SJSA1 (cell line): ENCODE results near the gene NDUFAF7. TPM values are rescaled to one million over a fixed set of nuclear protein-coding genes. Genes with fewer than 3 reads are reported as not detected.

Experiments used
- DNase-seq, 2 experiments: peaks; one replicate each; pipeline ENCODE4 v3.0.0-alpha.2; 2015 to 2020; ENCODE audit warnings: low spot score in 2 of 2, low read depth in 1 of 2
- H3K27ac ChIP-seq: fragments of 250-450 bp; sonication (Bioruptor Pico); 2 replicates; pipeline ENCODE4 v1.5.1; 2020; ENCODE audit warnings: mild to moderate bottlenecking, moderate library complexity
- H3K27me3 ChIP-seq: fragments of 250-450 bp; sonication (Bioruptor Pico); replicated peaks from 2 replicates; pipeline ENCODE4 v1.5.1; 2020; ENCODE audit warnings: mild to moderate bottlenecking, moderate library complexity
- H3K36me3 ChIP-seq: fragments of 250-450 bp; sonication (Bioruptor Pico); 2 replicates; pipeline ENCODE4 v1.5.1; 2020; ENCODE audit warnings: mild to moderate bottlenecking
- H3K4me1 ChIP-seq: fragments of 250-450 bp; sonication (Bioruptor Pico); replicated peaks from 2 replicates; pipeline ENCODE4 v1.6.1; 2021; ENCODE audit warnings: mild to moderate bottlenecking
- H3K4me3 ChIP-seq: fragments of 250-450 bp; sonication (Bioruptor Pico); 2 replicates; pipeline ENCODE4 v1.5.1; 2020; ENCODE audit warnings: mild to moderate bottlenecking
- H3K9me3 ChIP-seq: fragments of 250-450 bp; sonication (Bioruptor Pico); replicated peaks from 2 replicates; pipeline ENCODE4 v1.5.1; 2020; ENCODE audit warnings: mild to moderate bottlenecking
- total RNA-seq: library from RNA; depleted of rRNA; stranded (reverse); fragments of >200 nt; shearing (Covaris generic); gene quantifications from 2 replicates; pipeline ENCODE4 v1.2.3, GENCODE V29; 2014

Gene NDUFAF7
- total RNA-seq, 1 experiment from 2014 or later: 16.6 TPM

- no peak overlapping the region for H3K27ac ChIP-seq
- no peaks in the 10 kb centered on the region for H3K9me3 ChIP-seq
- DNase-seq: no peak
- H3K36me3 ChIP-seq: peaks cover 66% of the 10 kb centered on the region
- peaks cover 13% of the 10 kb centered on the region; the same call in 1 of the 2 replicates for H3K4me1 ChIP-seq
- no peak overlapping the region for H3K4me3 ChIP-seq
- H3K27me3 ChIP-seq: no peaks in the 10 kb centered on the region
Measured at GRCh38 chr2:37228788-37229187, 2.7 kb upstream of the NDUFAF7 start.

DNA sequence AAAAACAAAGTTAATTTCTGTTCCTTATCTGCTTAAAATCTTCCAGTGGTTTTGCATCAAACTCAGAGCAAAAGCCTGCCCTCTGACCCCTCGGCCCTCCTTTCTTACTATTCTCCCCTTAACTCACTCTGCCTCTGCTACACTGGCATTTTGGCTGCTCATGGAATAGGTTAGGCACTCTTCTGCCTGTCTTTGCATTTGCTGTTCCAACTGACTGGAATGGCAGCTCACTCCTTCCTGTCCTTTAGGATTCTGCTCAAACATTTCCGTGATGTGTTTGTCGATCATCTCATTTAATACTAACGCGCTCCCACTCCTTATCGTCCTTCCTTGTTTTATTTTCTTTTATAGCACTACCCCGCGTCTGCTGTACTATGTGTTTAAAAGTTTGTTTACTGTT lies 877 bp upstream of the NDUFAF7 start:
- peaks cover 54% of the 10 kb centered on the region for H3K36me3 ChIP-seq
- peaks cover 13% of the 10 kb centered on the region; the same call in 1 of the 2 replicates for H3K4me1 ChIP-seq
- H3K27ac ChIP-seq: peak overlapping the region; percentile 67; the same call in 1 of the 2 replicates
- H3K9me3 ChIP-seq: no peaks in the 10 kb centered on the region
- H3K27me3 ChIP-seq: no peaks in the 10 kb centered on the region
- DNase-seq: peak in 1 of 2 experiments; percentile 9
- peak overlapping the region; percentile 83 for H3K4me3 ChIP-seq

DNA sequence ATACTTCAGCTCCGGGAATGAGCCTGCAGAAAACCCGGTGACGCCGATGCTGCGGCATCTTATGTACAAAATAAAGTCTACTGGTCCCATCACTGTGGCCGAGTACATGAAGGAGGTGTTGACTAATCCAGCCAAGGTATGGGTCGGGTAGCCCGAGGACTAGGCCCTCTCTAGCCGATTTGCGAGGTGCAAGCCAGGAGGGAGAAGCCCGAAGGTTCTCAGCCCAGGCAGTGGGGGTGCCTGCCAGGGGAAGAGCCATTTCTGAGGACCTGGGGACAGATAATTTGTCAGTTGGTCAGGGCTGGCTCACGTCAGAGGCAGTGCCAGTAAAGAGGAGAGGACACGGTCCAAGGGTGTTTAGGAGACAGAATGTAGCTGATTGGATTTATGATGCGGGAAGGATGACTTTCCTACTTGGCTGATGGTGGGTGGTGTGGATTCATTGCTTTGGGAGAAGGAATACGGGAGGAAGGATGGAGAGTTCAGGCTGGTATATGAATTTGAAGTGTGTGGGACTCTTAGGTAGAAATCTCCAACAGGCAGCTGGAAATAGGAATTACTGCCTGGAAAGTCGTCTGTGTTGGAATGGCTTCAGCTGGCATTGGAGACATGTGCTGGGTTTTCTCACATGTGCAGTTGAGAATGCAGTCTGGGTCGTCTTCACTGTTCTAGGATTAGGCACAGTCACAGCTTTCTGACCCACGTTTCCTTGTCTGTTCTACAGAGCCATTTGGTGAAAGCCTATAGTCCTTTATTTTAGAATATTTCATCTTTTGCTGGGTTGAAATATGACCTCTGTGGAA lies 874 bp downstream of the NDUFAF7 start:
- H3K9me3 ChIP-seq: no peaks in the 10 kb centered on the region
- H3K4me3 ChIP-seq: peak overlapping the region; percentile 83
- DNase-seq: peak in 1 of 2 experiments; percentile 28
- H3K4me1 ChIP-seq: peaks cover 13% of the 10 kb centered on the region; the same call in 1 of the 2 replicates
- peak overlapping the region; percentile 67 for H3K27ac ChIP-seq
- H3K27me3 ChIP-seq: no peaks in the 10 kb centered on the region
- H3K36me3 ChIP-seq: peaks cover 47% of the 10 kb centered on the region

DNA sequence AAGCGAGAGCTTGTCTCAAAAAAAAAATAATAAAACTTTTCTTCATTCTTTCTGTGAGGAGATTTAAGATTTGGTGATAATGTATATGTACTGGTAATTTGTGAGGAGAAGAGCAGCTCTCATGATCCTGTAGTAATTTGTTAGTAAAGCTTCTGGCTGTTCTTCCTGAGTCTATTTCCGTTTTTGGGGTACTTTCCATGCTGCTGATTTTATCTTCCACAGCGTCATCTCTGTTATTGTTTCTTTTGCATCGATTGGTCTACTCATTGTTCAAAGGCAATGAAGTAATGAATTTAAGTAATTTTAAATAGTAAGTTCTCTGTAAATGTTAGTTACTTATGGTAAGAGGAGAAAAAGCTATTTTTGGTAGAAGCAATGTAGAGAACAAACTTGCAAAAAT lies 12.0 kb downstream of the NDUFAF7 start:
- H3K27ac ChIP-seq: no peak overlapping the region
- H3K9me3 ChIP-seq: no peaks in the 10 kb centered on the region
- peaks cover 65% of the 10 kb centered on the region for H3K36me3 ChIP-seq
- H3K27me3 ChIP-seq: no peaks in the 10 kb centered on the region
- H3K4me1 ChIP-seq: peaks cover 8% of the 10 kb centered on the region
- no peak for DNase-seq
- no peak overlapping the region for H3K4me3 ChIP-seq

GRCh38 chr2:37244017-37244416 lies 12.6 kb downstream of the NDUFAF7 start:
- H3K9me3 ChIP-seq: no peaks in the 10 kb centered on the region
- H3K4me1 ChIP-seq: peaks cover 8% of the 10 kb centered on the region
- peaks cover 71% of the 10 kb centered on the region for H3K36me3 ChIP-seq
- DNase-seq: no peak
- no peaks in the 10 kb centered on the region for H3K27me3 ChIP-seq
- no peak overlapping the region for H3K4me3 ChIP-seq
- H3K27ac ChIP-seq: no peak overlapping the region

GRCh38 chr2:37244755-37245154 lies 13.3 kb downstream of the NDUFAF7 start:
- Histone ChIP-seq H3K27ac (no peak overlapping the region), H3K9me3 (no peaks in the 10 kb centered on the region), H3K27me3 (no peaks in the 10 kb centered on the region), H3K4me1 (peaks cover 8% of the 10 kb centered on the region), H3K4me3 (no peak overlapping the region), H3K36me3 (peaks cover 72% of the 10 kb centered on the region)
- no peak for DNase-seq

DNA sequence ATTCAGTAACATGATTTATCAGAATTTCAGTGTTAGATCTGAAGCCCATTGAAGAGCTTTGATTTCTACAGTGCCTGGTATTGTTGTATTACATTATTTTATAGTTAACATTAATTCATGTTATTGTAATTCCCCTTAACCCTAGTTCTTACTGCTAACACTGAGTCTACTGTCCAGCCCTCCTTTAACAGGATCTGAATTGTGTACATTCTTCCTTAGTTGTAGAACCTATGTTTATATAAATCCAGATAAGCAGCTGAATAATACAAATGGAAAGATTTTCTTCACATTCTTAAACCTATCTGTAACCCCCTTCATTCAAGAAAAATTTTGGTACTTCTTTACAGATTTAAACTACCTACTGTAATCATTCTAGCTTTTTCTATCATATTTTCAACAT lies 14.7 kb downstream of the NDUFAF7 start:
- no peaks in the 10 kb centered on the region for H3K27me3 ChIP-seq
- no peak for DNase-seq
- H3K4me3 ChIP-seq: no peak overlapping the region
- peaks cover 8% of the 10 kb centered on the region for H3K4me1 ChIP-seq
- peaks cover 84% of the 10 kb centered on the region for H3K36me3 ChIP-seq
- no peaks in the 10 kb centered on the region for H3K9me3 ChIP-seq
- H3K27ac ChIP-seq: no peak overlapping the region

- H3K4me3 ChIP-seq: no peak overlapping the region
- H3K9me3 ChIP-seq: no peaks in the 10 kb centered on the region
- H3K36me3 ChIP-seq: peaks cover 92% of the 10 kb centered on the region
- no peaks in the 10 kb centered on the region; the same call in 1 of the 2 replicates for H3K27me3 ChIP-seq
- H3K27ac ChIP-seq: no peak overlapping the region
- H3K4me1 ChIP-seq: peaks cover 5% of the 10 kb centered on the region
- DNase-seq: no peak
Measured at GRCh38 chr2:37250869-37251740, 19.6 kb downstream of the NDUFAF7 start.

- H3K36me3 ChIP-seq: peaks cover 67% of the 10 kb centered on the region
- no peak overlapping the region for H3K27ac ChIP-seq
- H3K9me3 ChIP-seq: no peaks in the 10 kb centered on the region
- H3K4me1 ChIP-seq: no peaks in the 10 kb centered on the region
- H3K27me3 ChIP-seq: no peaks in the 10 kb centered on the region
- no peak overlapping the region for H3K4me3 ChIP-seq
- no peak for DNase-seq
Measured at GRCh38 chr2:37262522-37262921, 31.1 kb downstream of the NDUFAF7 start.

- Histone ChIP-seq H3K4me1 (no peaks in the 10 kb centered on the region), H3K9me3 (no peaks in the 10 kb centered on the region), H3K4me3 (no peak overlapping the region), H3K27me3 (no peaks in the 10 kb centered on the region), H3K27ac (no peak overlapping the region), H3K36me3 (peaks cover 68% of the 10 kb centered on the region)
- no peak for DNase-seq
Measured at GRCh38 chr2:37263839-37264238, 32.4 kb downstream of the NDUFAF7 start.

- no peaks in the 10 kb centered on the region for H3K9me3 ChIP-seq
- H3K4me3 ChIP-seq: no peak overlapping the region
- no peaks in the 10 kb centered on the region for H3K27me3 ChIP-seq
- H3K36me3 ChIP-seq: peaks cover 76% of the 10 kb centered on the region
- no peak for DNase-seq
- no peaks in the 10 kb centered on the region for H3K4me1 ChIP-seq
- H3K27ac ChIP-seq: no peak overlapping the region
Measured at GRCh38 chr2:37267685-37268084, 36.2 kb downstream of the NDUFAF7 start.

- Histone ChIP-seq H3K4me3 (no peak overlapping the region), H3K27ac (no peak overlapping the region), H3K9me3 (no peaks in the 10 kb centered on the region), H3K4me1 (no peaks in the 10 kb centered on the region), H3K36me3 (peaks cover 81% of the 10 kb centered on the region), H3K27me3 (no peaks in the 10 kb centered on the region)
- no peak for DNase-seq
Measured at GRCh38 chr2:37268111-37268510, 36.7 kb downstream of the NDUFAF7 start.

- no peak overlapping the region for H3K27ac ChIP-seq
- H3K27me3 ChIP-seq: no peaks in the 10 kb centered on the region
- H3K9me3 ChIP-seq: no peaks in the 10 kb centered on the region
- H3K4me3 ChIP-seq: no peak overlapping the region
- peaks cover 85% of the 10 kb centered on the region for H3K36me3 ChIP-seq
- H3K4me1 ChIP-seq: no peaks in the 10 kb centered on the region
- no peak for DNase-seq
Measured at GRCh38 chr2:37271376-37272067, 40.1 kb downstream of the NDUFAF7 start.
